GM23338 (cell line): ENCODE measurements around the gene NEU3. TPM values are rescaled to one million over a fixed set of nuclear protein-coding genes. Genes with fewer than 3 reads are reported as not detected.

Experiments
- ATAC-seq: fragments of 200-7000 bp; cut with Tn5 transposase; 3 replicates; pipeline ENCODE4 v1.9.1; 2020
- DNase-seq: peaks from one replicate; pipeline ENCODE4 v3.0.0-alpha.2; 2015; ENCODE audit warnings: low spot score
- H2AFZ ChIP-seq: fragments of 200-600 bp; sonication (generic); 2 replicates; pipeline ENCODE4 v1.8.0; 2016; ENCODE audit warnings: antibody characterized with exemption, mild to moderate bottlenecking, moderate library complexity
- H3F3A ChIP-seq: fragments of 200-600 bp; sonication (generic); replicated peaks from 2 replicates; pipeline ENCODE4 v1.8.0; 2017; ENCODE audit warnings: antibody characterized with exemption, mixed run types, low read depth
- H3K27ac ChIP-seq: fragments of 200-600 bp; sonication (generic); 2 replicates; pipeline ENCODE4 v1.6.1; 2016; ENCODE audit warnings: low read depth
- H3K27me3 ChIP-seq: fragments of 200-600 bp; sonication (generic); 2 replicates; pipeline ENCODE4 v1.8.0; 2016; ENCODE audit warnings: mild to moderate bottlenecking, mixed run types, moderate library complexity; ENCODE audit not compliant: insufficient read depth
- H3K36me3 ChIP-seq: fragments of 200-600 bp; sonication (generic); 2 replicates; pipeline ENCODE4 v1.8.0; 2016; ENCODE audit warnings: mild to moderate bottlenecking; ENCODE audit not compliant: insufficient read depth
- H3K4me1 ChIP-seq: fragments of 200-600 bp; sonication (generic); 2 replicates; pipeline ENCODE4 v1.8.0; 2016; ENCODE audit warnings: mild to moderate bottlenecking, moderate library complexity; ENCODE audit not compliant: insufficient read depth
- H3K4me2 ChIP-seq: fragments of 200-600 bp; sonication (generic); 2 replicates; pipeline ENCODE4 v1.7.1; 2017; ENCODE audit warnings: mixed run types
- H3K4me3 ChIP-seq: fragments of 200-600 bp; sonication (generic); 2 replicates; pipeline ENCODE4 v1.6.1; 2016; ENCODE audit warnings: mixed run types
- H3K79me2 ChIP-seq: fragments of 200-600 bp; sonication (generic); replicated peaks from 2 replicates; pipeline ENCODE4 v1.8.0; 2017; ENCODE audit warnings: mild to moderate bottlenecking; ENCODE audit not compliant: insufficient read depth
- H3K9me2 ChIP-seq: fragments of 200-600 bp; sonication (generic); 2 replicates; pipeline ENCODE4 v1.8.0; 2017; ENCODE audit not compliant: insufficient read depth
- H4K20me1 ChIP-seq: fragments of 200-600 bp; sonication (generic); replicated peaks from 2 replicates; pipeline ENCODE4 v1.8.0; 2017; ENCODE audit warnings: mild to moderate bottlenecking; ENCODE audit not compliant: insufficient read depth
- H3K27ac Mint-ChIP-seq: 2 replicates; pipeline ENCODE4 v1.8.0; 2020; ENCODE audit warnings: inconsistent platforms, mild to moderate bottlenecking, moderate library complexity, mixed read lengths
- H3K27me3 Mint-ChIP-seq: 3 replicates; pipeline ENCODE4 v1.8.0; 2022; ENCODE audit warnings: low read depth, mild to moderate bottlenecking, moderate library complexity, mixed read lengths, inconsistent platforms; ENCODE audit not compliant: insufficient read depth, poor library complexity
- H3K36me3 Mint-ChIP-seq: 3 replicates; pipeline ENCODE4 v1.8.0; 2021; ENCODE audit warnings: low read depth, mild to moderate bottlenecking, inconsistent platforms, moderate library complexity, mixed read lengths
- H3K4me1 Mint-ChIP-seq: 3 replicates; pipeline ENCODE4 v1.8.0; 2020; ENCODE audit warnings: mild to moderate bottlenecking, inconsistent platforms, mixed read lengths
- H3K4me3 Mint-ChIP-seq: 3 replicates; pipeline ENCODE4 v1.8.0; 2021; ENCODE audit warnings: moderate library complexity, mild to moderate bottlenecking, inconsistent platforms, mixed read lengths
- H3K9me3 Mint-ChIP-seq: 3 replicates; pipeline ENCODE4 v1.8.0; 2020; ENCODE audit warnings: moderate library complexity, mild to moderate bottlenecking, inconsistent platforms, mixed read lengths
- CREB1 ChIP-seq: fragments of 250-450 bp; sonication (Bioruptor Pico); IDR thresholded peaks from 2 replicates; pipeline ENCODE4 v1.5.0; 2020; ENCODE audit warnings: low read depth, mild to moderate bottlenecking, moderate library complexity
- CTCF ChIP-seq, 2 experiments: fragments of 200-600 bp in 1 of 2; sonication (generic) in 1 of 2; conservative IDR thresholded peaks; 2 replicates each; pipeline versions ENCODE4 v1.5.1 to v1.6.1; 2016 to 2017; ENCODE audit warnings: antibody characterized with exemption in 2 of 2, low read depth in 2 of 2, mild to moderate bottlenecking in 2 of 2, moderate library complexity in 1 of 2
- EZH2 ChIP-seq: fragments of 200-600 bp; sonication (generic); IDR thresholded peaks from one replicate; pipeline ENCODE4 v1.8.0; 2017; ENCODE audit warnings: antibody characterized with exemption, mild to moderate bottlenecking, low read depth; ENCODE audit not compliant: unreplicated experiment
- EZH2phosphoT487 ChIP-seq: fragments of 200-600 bp; sonication (generic); IDR thresholded peaks from one replicate; pipeline ENCODE4 v1.8.1; 2018; ENCODE audit warnings: antibody characterized with exemption; ENCODE audit not compliant: unreplicated experiment
- JUNB ChIP-seq: IDR thresholded peaks from one replicate; pipeline ENCODE4 v1.6.1; 2016; ENCODE audit warnings: antibody characterized with exemption; ENCODE audit not compliant: unreplicated experiment
- NANOG ChIP-seq: IDR thresholded peaks from 2 replicates; pipeline ENCODE4 v1.6.1; 2016; ENCODE audit warnings: antibody characterized with exemption, borderline replicate concordance
- POLR2AphosphoS5 ChIP-seq: IDR thresholded peaks from 2 replicates; pipeline ENCODE4 v1.6.1; 2016; ENCODE audit warnings: antibody characterized with exemption, low read depth
- REST ChIP-seq: IDR thresholded peaks from one replicate; pipeline ENCODE4 v1.6.1; 2018; ENCODE audit warnings: antibody characterized with exemption; ENCODE audit not compliant: unreplicated experiment
- STAT1 ChIP-seq: IDR thresholded peaks from one replicate; pipeline ENCODE4 v1.6.1; 2016; ENCODE audit warnings: antibody characterized with exemption; ENCODE audit not compliant: unreplicated experiment
- ZNF114 ChIP-seq: fragments of 250-450 bp; sonication (Bioruptor Pico); IDR thresholded peaks from 2 replicates; pipeline ENCODE4 v1.5.0; 2020; ENCODE audit warnings: mild to moderate bottlenecking, moderate library complexity
- ZNF331 ChIP-seq: fragments of 250-450 bp; sonication (Bioruptor Pico); IDR thresholded peaks from 2 replicates; pipeline ENCODE4 v1.5.0; 2020; ENCODE audit warnings: low read depth, mild to moderate bottlenecking, moderate library complexity
- ZNF462 ChIP-seq: fragments of 250-450 bp; sonication (Bioruptor Pico); IDR thresholded peaks from 2 replicates; pipeline ENCODE4 v1.5.0; 2020; ENCODE audit warnings: mild to moderate bottlenecking, moderate library complexity
- polyA plus RNA-seq: library from polyadenylated mRNA; unstranded; fragments of >200 nt; fragmentation: Nextera tagmentation; extraction: Ambion mirVana; gene quantifications from 2 replicates; pipeline ENCODE4 v1.2.1, GENCODE V29; 2016
- total RNA-seq: library from RNA; depleted of rRNA; stranded (reverse); fragments of >200 nt; shearing (Covaris generic); gene quantifications from 2 replicates; pipeline ENCODE4 v1.2.3, GENCODE V29; 2014
- TF ChIP-seq, protein P1 (sequence below): IDR thresholded peaks from 2 replicates; pipeline ENCODE4 v1.6.1; 2016; ENCODE audit warnings: antibody characterized with exemption

Gene NEU3
- total and polyA plus RNA-seq, 2 experiments from 2014 or later: 2.8 to 25.9 TPM

DNA sequence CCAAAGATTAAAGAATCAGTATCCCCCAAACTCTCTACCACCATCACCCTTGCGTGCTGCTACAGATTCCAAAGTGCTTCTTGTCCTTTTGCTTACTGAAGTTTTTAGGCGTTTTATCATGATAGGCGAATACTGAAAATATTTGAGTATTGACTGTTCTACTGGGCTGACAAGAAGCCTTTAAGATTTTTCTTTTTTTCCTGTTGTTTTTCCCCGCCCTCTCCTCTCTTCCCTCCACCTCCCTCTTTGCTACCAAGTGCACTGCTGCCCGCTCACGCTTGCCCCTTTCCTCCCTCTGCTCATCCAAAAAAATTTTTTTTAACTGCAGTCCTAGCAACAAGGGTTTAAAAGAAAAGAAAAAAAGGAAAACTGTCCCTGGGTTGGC, 39.0 kb upstream of the NEU3 start:
- peak; percentile 4; the same call in 1 of the 3 replicates for ATAC-seq
- H3K4me2 ChIP-seq: peak overlapping the region; percentile 91
- peaks cover 12% of the 10 kb centered on the region; the same call in 1 of the 2 replicates for H3K4me1 ChIP-seq
- H3K27me3 Mint-ChIP-seq: peaks cover 6% of the 10 kb centered on the region
- peak overlapping the region; percentile 70; the same call in 1 of the 2 replicates for H2AFZ ChIP-seq
- peaks cover 30% of the 10 kb centered on the region for H4K20me1 ChIP-seq
- H3K4me3 ChIP-seq: peak overlapping the region; percentile 94
- H3K9me3 Mint-ChIP-seq: no peaks in the 10 kb centered on the region
- no peak for TF ChIP-seq EZH2phosphoT487
- TF ChIP-seq ZNF331: no peak
- TF ChIP-seq NANOG: no peak
- TF ChIP-seq, protein P1, sequence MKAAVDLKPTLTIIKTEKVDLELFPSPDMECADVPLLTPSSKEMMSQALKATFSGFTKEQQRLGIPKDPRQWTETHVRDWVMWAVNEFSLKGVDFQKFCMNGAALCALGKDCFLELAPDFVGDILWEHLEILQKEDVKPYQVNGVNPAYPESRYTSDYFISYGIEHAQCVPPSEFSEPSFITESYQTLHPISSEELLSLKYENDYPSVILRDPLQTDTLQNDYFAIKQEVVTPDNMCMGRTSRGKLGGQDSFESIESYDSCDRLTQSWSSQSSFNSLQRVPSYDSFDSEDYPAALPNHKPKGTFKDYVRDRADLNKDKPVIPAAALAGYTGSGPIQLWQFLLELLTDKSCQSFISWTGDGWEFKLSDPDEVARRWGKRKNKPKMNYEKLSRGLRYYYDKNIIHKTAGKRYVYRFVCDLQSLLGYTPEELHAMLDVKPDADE: no peak
- no peak for TF ChIP-seq STAT1
- TF ChIP-seq CREB1: no peak
- no peak for TF ChIP-seq EZH2
- no peak for TF ChIP-seq JUNB
- no peak for TF ChIP-seq ZNF462 (CRISPR knock-in tag)
- no peak for TF ChIP-seq CTCF (conservative IDR thresholded peaks at IDR 0.05; ENCODE audit: low read depth in 2 of 2)
- TF ChIP-seq REST: no peak
- no peak for TF ChIP-seq POLR2AphosphoS5
- TF ChIP-seq ZNF114: no peak
- H3K27ac ChIP-seq: 0 out of 2 replicates have a peak overlapping the region, but pooled peaks have one; percentile 61
- H3K79me2 ChIP-seq: peaks cover 55% of the 10 kb centered on the region
- H3K4me3 Mint-ChIP-seq: peak overlapping the region; percentile 97
- H3K36me3 Mint-ChIP-seq: no peaks in the 10 kb centered on the region; the same call in 2 of the 3 replicates
- H3K4me1 Mint-ChIP-seq: peaks cover 7% of the 10 kb centered on the region; the same call in 2 of the 3 replicates
- H3K9me2 ChIP-seq: no peaks in the 10 kb centered on the region
- DNase-seq: peak; percentile 15
- H3K27ac Mint-ChIP-seq: peak overlapping the region; percentile 99
- H3K27me3 ChIP-seq: no peaks in the 10 kb centered on the region
- H3F3A ChIP-seq: no peaks in the 10 kb centered on the region
- 0 out of 2 replicates have a peak, but pooled peaks cover 2% of the 10 kb centered on the region for H3K36me3 ChIP-seq
